ENCODE data around the gene SLC25A21. TPM values are rescaled to one million over a fixed set of nuclear protein-coding genes. Genes with fewer than 3 reads are reported as not detected.

SLC25A21 gene
- total and polyA plus RNA-seq, 10 of the 15 experiments (the other 5 are each of a cell fraction or from before 2014, with no cell fraction given): 0.06 to 0.72 (median 0.17) TPM; not detected in 3

DNA sequence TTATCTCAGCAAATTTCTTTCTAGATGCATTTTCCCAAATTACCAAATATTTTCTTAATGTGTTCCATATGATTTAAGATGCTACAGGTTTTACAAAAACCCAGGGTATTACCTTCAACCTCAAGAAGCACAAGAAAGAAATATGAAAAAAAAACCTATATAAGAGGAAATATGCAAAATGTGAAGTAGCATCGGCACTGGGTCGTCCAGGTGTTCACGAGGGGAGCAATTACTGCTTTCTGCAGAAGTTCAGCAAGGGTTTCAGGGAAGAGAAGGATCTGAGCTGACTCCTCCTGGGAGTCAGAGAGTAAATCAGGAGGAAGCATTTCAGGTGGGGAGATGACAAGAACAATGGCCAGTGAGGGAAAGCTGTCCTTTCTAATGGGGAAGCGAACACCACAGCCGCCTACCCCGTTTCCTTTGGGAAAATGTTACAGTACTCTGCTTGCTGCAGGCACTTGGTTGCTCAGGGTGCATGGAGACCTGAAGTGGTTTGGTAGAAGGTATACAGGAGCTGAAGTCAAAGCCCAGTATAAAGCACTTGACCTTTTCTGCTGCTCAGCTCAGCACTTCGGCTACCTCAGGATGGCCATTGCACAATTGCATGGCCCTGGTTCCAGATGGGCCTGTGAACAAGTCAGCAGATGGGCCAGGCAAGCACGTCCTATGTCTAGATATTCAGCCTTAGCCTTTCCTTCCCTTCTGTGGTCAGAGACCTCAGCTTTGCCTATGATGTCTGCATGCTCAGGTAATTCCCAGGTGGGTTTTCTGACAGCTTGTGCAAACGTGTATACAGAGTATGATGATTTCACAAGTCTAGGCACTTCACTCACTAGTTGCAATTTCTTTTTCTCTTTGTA is 355.1 kb downstream of the SLC25A21 start:
- CTCF ChIA-PET: interaction anchor here (0.6 to 2.6 kb wide), 5 partner anchors 27 to 187 kb away, joined by 3 to 7 read pairs (median 3); no protein-coding TSS in a partner anchor

More for the DNA sequence above, 355.1 kb downstream of the SLC25A21 start:
- H3K4me3 ChIP-seq: no peak overlapping the region
- DNase-seq (ENCODE audit: low read depth, low spot score): no peak
- WGBS (ENCODE audit: insufficient coverage, insufficient replicate concordance, low lambda C conversion rate, missing lambda C conversion rate): 40% methylated on average over 9 of the region's 9 CpGs
- in situ Hi-C loops (cut with MboI) (no loop called here), intact Hi-C loops (cut with micrococcal nuclease; ENCODE audit: unreplicated experiment) (no loop called here)
- TF ChIP-seq CEBPB (IDR thresholded peaks at IDR 0.05; ENCODE audit: borderline replicate concordance in 1 of 2, low read depth in 2 of 2, low read length in 2 of 2): no peak
- TF ChIP-seq PML (IDR thresholded peaks at IDR 0.05; ENCODE audit: low read length): no peak
- no peak for TF ChIP-seq YY1 (IDR thresholded peaks at IDR 0.05; ENCODE audit: low read depth, low read length)
- no peak for TF ChIP-seq TAF1 (IDR thresholded peaks at IDR 0.05; ENCODE audit: borderline replicate concordance, low read depth, low read length)
- no peak for TF ChIP-seq ETV6 (conservative IDR thresholded peaks at IDR 0.05 in 1 of 2, IDR thresholded peaks at IDR 0.05 in 1 of 2; ENCODE audit: borderline replicate concordance in 1 of 2, low read depth in 1 of 2)
- TF ChIP-seq RAD21 (IDR thresholded peaks at IDR 0.05; ENCODE audit: insufficient read depth, low read depth, low read length): no peak
- no peak for TF ChIP-seq JUNB (IDR thresholded peaks at IDR 0.05)
- TF ChIP-seq SP1 (IDR thresholded peaks at IDR 0.05; ENCODE audit: low read depth, low read length): no peak
- TF ChIP-seq CBX5 (IDR thresholded peaks at IDR 0.05; ENCODE audit: low read depth): no peak
- no peak for TF ChIP-seq TCF12 (IDR thresholded peaks at IDR 0.05; ENCODE audit: low read depth, low read length)
- no peak for TF ChIP-seq WRNIP1 (IDR thresholded peaks at IDR 0.05; ENCODE audit: borderline replicate concordance, low read depth, low read length)
- TF ChIP-seq EED (IDR thresholded peaks at IDR 0.05; ENCODE audit: low read depth): no peak
- TF ChIP-seq NFYB (IDR thresholded peaks at IDR 0.05; ENCODE audit: insufficient read depth, low read depth, low read length): no peak
- no peak for TF ChIP-seq POLR2AphosphoS2 (IDR thresholded peaks at IDR 0.05; ENCODE audit: low read depth, low read length)
- no peak for TF ChIP-seq EGR1 (IDR thresholded peaks at IDR 0.05; ENCODE audit: borderline replicate concordance in 1 of 2, low read depth in 2 of 2, low read length in 2 of 2)
- TF ChIP-seq, protein P1, sequence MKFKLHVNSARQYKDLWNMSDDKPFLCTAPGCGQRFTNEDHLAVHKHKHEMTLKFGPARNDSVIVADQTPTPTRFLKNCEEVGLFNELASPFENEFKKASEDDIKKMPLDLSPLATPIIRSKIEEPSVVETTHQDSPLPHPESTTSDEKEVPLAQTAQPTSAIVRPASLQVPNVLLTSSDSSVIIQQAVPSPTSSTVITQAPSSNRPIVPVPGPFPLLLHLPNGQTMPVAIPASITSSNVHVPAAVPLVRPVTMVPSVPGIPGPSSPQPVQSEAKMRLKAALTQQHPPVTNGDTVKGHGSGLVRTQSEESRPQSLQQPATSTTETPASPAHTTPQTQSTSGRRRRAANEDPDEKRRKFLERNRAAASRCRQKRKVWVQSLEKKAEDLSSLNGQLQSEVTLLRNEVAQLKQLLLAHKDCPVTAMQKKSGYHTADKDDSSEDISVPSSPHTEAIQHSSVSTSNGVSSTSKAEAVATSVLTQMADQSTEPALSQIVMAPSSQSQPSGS (IDR thresholded peaks at IDR 0.05; ENCODE audit: low read length): no peak
- RAD21 ChIA-PET (ENCODE audit: unreplicated experiment): no interaction called here
- H3K27ac ChIP-seq (ENCODE audit: control insufficient read depth, insufficient read depth): no peak overlapping the region
- H3K79me2 ChIP-seq (ENCODE audit: control insufficient read depth, insufficient read depth, low read length): no peaks in the 10 kb centered on the region
- SMC1A ChIA-PET (ENCODE audit: uncharacterized antibody, unreplicated experiment): interaction anchor here (0.5 to 1.5 kb wide), 9 partner anchors 14 to 118 kb away, joined by 3 to 4 read pairs (median 3); no protein-coding TSS in a partner anchor
- POLR2A ChIA-PET: no interaction called here
- H3K4me1 ChIP-seq (ENCODE audit: control insufficient read depth, insufficient read depth, low read length): no peaks in the 10 kb centered on the region
- no TSS peak for BruUV-seq (replicated peaks)
- no peak overlapping the region for H3K4me2 ChIP-seq (ENCODE audit: control insufficient read depth, insufficient read depth)
- no peak for FAIRE-seq
- no peaks in the 10 kb centered on the region for H3K36me3 ChIP-seq (ENCODE audit: control insufficient read depth in 2 of 2, insufficient read depth in 2 of 2, low read length in 1 of 2)
- no peaks in the 10 kb centered on the region for H4K20me1 ChIP-seq (ENCODE audit: control insufficient read depth, insufficient read depth)
- H3K27me3 ChIP-seq (replicated peaks in 1 of 2; ENCODE audit: control insufficient read depth in 2 of 2, insufficient read depth in 2 of 2, low read length in 1 of 2): no peaks in the 10 kb centered on the region
- H3K9ac ChIP-seq (ENCODE audit: control insufficient read depth, insufficient read depth, low read length): no peak overlapping the region
- ATAC-seq: no peak
- no peak overlapping the region for H2AFZ ChIP-seq (ENCODE audit: control insufficient read depth, low read depth, low read length)
- H3K9me3 ChIP-seq (replicated peaks; ENCODE audit: control insufficient read depth, insufficient read depth, low read length): no peaks in the 10 kb centered on the region; the same call in 2 of the 3 replicates

Measured in GM12878 (cell line).